HepG2 (cell line): ENCODE measurements around the gene RBM44.

Experiments used
- MYC ChIP-seq: sonication (generic); formaldehyde crosslinking; IDR thresholded peaks from 2 replicates; pipeline ENCODE4 v1.9.0; 2021; ENCODE audit warnings: missing genetic modification reagents, borderline replicate concordance
- ZNF430 ChIP-seq: sonication (generic); formaldehyde crosslinking; IDR thresholded peaks from 2 replicates; pipeline ENCODE4 v1.9.0; 2021; ENCODE audit warnings: mild to moderate bottlenecking, missing genetic modification reagents
- TF ChIP-seq, protein P1 (sequence below): sonication (generic); formaldehyde crosslinking; IDR thresholded peaks from 2 replicates; pipeline ENCODE4 v1.5.1; 2020; ENCODE audit warnings: mild to moderate bottlenecking, missing genetic modification reagents, borderline replicate concordance
- TF ChIP-seq, protein P2 (sequence below): sonication (generic); formaldehyde crosslinking; IDR thresholded peaks from 2 replicates; pipeline ENCODE4 v1.8.0; 2022; ENCODE audit warnings: mild to moderate bottlenecking, missing genetic modification reagents; ENCODE audit not compliant: insufficient replicate concordance

GRCh38 chr2:237833546-237833945 lies 35.0 kb downstream of the RBM44 start:
- TF ChIP-seq, protein P1, sequence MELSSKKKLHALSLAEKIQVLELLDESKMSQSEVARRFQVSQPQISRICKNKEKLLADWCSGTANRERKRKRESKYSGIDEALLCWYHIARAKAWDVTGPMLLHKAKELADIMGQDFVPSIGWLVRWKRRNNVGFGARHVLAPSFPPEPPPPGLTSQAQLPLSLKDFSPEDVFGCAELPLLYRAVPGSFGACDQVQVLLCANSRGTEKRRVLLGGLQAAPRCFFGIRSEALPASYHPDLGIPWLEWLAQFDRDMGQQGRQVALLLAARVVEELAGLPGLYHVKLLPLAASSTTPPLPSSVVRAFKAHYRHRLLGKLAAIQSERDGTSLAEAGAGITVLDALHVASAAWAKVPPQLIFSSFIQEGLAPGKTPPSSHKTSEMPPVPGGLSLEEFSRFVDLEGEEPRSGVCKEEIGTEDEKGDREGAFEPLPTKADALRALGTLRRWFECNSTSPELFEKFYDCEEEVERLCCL = no peak
- TF ChIP-seq MYC (CRISPR knock-in tag) = no peak
- TF ChIP-seq ZNF430 = no peak
- TF ChIP-seq, protein P2, sequence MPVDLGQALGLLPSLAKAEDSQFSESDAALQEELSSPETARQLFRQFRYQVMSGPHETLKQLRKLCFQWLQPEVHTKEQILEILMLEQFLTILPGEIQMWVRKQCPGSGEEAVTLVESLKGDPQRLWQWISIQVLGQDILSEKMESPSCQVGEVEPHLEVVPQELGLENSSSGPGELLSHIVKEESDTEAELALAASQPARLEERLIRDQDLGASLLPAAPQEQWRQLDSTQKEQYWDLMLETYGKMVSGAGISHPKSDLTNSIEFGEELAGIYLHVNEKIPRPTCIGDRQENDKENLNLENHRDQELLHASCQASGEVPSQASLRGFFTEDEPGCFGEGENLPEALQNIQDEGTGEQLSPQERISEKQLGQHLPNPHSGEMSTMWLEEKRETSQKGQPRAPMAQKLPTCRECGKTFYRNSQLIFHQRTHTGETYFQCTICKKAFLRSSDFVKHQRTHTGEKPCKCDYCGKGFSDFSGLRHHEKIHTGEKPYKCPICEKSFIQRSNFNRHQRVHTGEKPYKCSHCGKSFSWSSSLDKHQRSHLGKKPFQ = no peak
